Adrenal gland (tissue), 5 donors: ENCODE measurements around the gene BBS9.

Source experiments
- POLR2A ChIP-seq, 2 donors: fragments of 450-650 bp; IDR thresholded peaks; one replicate each; pipeline ENCODE4 v1.6.1; 2017; ENCODE audit warnings: antibody characterized with exemption in 2 of 2, mild to moderate bottlenecking in 2 of 2, moderate library complexity in 1 of 2
- TF ChIP-seq, protein P1 (sequence below), 6 experiments: fragments of 450-650 bp in 4 of 6; fragments of 200-600 bp in 2 of 6; sonication (generic) in 1 of 6; IDR thresholded peaks; 1 replicate in 5 of 6; 2 replicates in 1 of 6; pipeline versions ENCODE4 v1.5.1 to v1.8.0; 2016 to 2021; ENCODE audit warnings: antibody characterized with exemption in 6 of 6, mild to moderate bottlenecking in 2 of 6, moderate library complexity in 1 of 6
- donor health status: DM: no; HTN: no; CAD: no.

DNA sequence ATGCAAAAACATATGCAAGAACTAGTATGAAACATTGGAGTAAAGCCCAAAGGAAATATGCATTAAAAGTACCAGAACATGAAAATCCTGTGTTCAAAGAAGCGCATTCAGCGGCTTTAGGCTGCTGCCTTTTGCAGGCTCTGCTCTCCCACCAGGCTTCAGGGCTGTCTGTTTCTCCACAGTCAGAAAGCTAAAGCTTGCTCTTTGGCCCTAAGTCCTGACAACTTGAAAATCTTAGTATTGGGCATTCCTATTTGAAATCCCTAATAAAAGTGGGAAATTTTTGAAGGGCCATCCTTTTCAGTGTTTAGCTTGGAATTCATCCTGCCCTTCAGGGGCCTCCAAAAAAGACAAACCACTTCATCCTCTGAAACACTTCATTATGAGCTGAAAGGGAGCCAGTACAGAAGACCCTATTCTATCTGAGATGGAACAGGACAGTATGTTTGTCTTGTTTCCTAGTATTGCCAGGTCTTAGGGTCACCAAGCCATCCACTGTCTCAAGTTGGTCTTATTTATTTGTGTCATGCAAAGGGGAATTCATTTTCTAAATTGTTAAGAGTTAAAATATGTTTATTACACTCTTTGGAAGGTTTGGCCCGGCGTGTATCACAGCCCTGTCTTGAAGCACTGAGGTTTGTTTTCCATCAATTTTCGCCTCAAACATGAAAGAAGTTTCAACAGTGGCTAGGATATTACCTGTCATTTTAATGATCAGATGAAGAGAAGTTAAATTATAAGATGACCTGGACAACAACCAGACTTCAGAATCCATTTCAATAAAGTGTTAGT, 449.7 kb downstream of the BBS9 start:
- TF ChIP-seq, protein P1, sequence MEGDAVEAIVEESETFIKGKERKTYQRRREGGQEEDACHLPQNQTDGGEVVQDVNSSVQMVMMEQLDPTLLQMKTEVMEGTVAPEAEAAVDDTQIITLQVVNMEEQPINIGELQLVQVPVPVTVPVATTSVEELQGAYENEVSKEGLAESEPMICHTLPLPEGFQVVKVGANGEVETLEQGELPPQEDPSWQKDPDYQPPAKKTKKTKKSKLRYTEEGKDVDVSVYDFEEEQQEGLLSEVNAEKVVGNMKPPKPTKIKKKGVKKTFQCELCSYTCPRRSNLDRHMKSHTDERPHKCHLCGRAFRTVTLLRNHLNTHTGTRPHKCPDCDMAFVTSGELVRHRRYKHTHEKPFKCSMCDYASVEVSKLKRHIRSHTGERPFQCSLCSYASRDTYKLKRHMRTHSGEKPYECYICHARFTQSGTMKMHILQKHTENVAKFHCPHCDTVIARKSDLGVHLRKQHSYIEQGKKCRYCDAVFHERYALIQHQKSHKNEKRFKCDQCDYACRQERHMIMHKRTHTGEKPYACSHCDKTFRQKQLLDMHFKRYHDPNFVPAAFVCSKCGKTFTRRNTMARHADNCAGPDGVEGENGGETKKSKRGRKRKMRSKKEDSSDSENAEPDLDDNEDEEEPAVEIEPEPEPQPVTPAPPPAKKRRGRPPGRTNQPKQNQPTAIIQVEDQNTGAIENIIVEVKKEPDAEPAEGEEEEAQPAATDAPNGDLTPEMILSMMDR (IDR thresholded peaks at IDR 0.05): no peak
- no peak for TF ChIP-seq POLR2A (IDR thresholded peaks at IDR 0.05)
